Muscle of arm (tissue), 12 donors: ENCODE data around the gene PSMA5. TPM values are rescaled to one million over a fixed set of nuclear protein-coding genes. Genes with fewer than 3 reads are reported as not detected.
"Not testable (repeated sequence)": the region's sequence is repeated elsewhere in the genome, so short reads cannot be mapped to it uniquely, and the experiment has no call there.

ENCODE experiments used
- DNase-seq: peaks from one replicate; pipeline ENCODE4 v3.0.0-alpha.2; 2013
- polyA plus RNA-seq, 12 donors: library from polyadenylated mRNA; unstranded; fragments of 120-200 nt; gene quantifications; one replicate each; pipeline ENCODE4 v1.2.1, GENCODE V29; 2013; ENCODE audit not compliant: insufficient read length in 12 of 12

The PSMA5 gene
- polyA plus RNA-seq, 12 donors: 32.0 to 84.2 (median 70.4) TPM; not detected in 1

- no peak for DNase-seq
These were observed 14.8 kb upstream of the PSMA5 start for GRCh38 chr1:109441069-109441468.

DNA sequence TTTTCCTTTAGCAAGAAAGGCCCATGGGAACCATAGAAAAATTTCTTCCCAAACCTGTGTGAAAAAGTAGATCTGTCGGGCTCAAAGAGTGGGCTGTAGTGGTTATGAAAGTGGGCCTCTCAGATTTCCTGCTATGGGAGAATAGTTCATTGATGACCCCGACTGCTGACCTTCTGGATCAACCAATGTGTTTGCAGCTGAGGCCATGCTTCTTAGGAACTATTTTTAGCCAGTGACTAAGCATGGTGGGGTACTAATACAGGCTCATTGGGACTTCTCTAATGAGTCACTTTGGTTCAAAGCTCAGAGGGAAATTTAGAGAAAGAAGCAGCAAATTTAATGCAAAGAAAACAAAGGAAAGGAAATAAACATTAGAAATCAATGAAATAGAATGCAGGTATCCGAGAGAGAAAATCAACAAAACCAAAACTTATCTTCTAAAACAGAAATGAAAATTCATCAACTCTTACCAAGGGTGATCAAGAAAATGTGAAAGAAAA, 12.6 kb upstream of the PSMA5 start:
- DNase-seq: no peak

DNA sequence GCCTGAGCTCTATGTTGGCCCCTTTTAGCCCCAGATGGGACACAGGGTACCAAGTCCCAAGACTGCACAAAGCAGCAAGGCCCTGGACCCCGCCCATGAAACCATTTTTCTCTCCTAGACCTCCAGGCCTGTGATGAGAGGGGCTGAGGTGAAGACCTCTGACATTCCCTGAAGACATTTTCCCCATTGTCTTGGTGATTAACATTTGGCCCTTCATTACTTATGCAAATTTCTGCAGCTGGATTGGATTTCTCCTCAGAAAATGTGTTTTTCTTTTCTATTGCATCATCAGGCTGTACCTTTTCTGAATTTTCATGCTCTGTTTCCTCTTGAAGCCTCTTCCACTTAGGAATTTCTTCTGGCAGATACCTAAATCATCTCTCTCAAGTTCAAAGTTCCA, 8.2 kb upstream of the PSMA5 start:
- DNase-seq: no peak

- DNase-seq: no peak
These were observed 7.1 kb upstream of the PSMA5 start for GRCh38 chr1:109433322-109433721.

- no peak for DNase-seq
These were observed 6.1 kb upstream of the PSMA5 start for GRCh38 chr1:109432336-109432735.

- no peak for DNase-seq
These were observed 871 bp upstream of the PSMA5 start for GRCh38 chr1:109427171-109427467.

DNA sequence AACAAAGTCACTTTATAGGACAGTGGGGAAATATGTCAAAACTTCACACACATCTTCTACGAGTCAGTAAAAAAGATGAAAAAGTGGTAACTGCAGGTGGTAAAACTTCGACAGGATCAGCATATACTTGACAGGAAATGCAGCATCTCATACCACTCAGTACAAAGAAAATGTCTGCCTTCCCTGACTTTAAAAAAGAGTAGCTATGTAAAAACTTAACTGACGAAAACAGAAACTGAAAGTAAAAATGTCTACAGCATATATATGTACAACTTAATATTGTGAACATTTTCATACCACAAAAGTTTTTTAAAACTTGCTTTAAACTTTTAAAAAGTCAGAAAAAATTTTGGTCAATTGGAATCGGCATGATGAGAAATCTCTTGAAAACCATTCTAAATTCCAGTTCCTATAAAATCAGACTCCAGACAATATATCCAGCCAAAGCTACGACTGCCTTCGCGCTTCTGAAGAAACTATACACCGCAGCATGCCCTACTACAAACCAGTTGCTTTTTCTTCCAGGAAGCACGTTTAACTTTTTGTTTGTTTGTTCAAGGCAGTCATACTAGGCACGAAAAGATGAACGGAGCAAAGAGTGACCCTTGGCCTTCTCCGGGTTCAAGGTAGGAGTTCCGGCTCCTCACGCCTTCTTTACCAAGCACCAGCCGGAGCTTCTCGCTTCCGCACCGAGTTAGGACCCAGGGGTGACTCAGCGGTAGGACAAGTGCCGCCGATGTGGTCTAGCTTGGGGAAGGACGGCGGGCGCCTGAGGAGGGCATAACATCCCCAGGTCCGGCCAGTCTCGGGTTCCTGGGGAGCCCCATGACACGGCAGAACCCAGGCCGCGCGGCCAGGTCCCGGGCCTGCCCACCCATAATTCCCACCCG, 612 bp downstream of the PSMA5 start:
- no peak for DNase-seq

GRCh38 chr1:109423498-109423897, 2.8 kb downstream of the PSMA5 start:
- DNase-seq: no peak

DNA sequence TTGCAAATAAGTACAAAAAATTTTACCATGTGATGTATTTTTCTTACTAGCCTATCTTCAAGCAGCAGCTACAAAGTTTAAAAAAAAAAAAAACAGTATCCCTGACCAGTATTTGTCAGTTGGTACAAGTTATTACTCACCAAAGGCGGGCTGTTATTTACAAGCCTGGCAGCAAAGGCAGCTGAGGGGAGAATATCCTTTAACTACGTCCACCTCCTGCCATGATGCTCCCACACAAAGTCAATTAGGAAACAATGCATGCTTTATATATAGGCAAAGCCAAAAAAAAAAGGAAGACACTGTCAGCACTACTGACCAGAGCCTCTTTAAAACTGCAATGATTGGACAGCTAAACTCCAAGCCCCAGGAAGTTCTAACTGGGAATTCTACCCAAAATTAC, 13.7 kb downstream of the PSMA5 start:
- DNase-seq: no peak

- no peak for DNase-seq
These were observed 21.4 kb downstream of the PSMA5 start for GRCh38 chr1:109404838-109405237.

GRCh38 chr1:109402025-109402424, 24.2 kb downstream of the PSMA5 start:
- DNase-seq: no peak

GRCh38 chr1:109400035-109400655, 26.1 kb downstream of the PSMA5 start:
- no peak for DNase-seq

DNA sequence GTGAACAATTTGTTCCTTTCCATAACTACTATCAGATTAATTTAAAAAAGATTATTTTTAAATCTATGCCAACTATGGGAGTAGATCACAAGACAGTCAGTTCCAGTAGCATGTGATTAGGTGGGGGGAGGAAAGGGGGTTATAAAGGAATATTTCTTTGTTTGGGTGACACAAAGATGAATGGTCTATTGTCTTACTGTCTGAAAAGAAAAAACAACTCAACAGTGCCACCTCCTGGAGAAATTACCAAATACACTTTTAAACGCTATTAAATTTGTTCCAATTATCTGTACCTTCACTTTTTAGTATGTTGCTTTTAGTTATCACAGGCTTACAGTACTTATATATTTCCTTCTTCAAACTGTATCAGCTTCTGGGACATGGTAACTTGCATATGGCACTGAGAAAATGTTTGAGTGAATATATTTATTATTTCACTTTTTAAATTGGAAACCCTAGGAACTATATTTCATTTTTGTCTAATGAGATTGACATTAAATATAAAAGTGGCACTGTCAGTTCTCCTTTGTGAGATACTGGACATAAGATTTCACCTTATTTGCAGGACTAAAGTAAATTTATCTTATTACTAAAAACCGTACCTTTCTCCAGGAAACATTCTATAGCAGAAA, 26.8 kb downstream of the PSMA5 start:
- peak; percentile 74 for DNase-seq

GRCh38 chr1:109398343-109399225, 27.7 kb downstream of the PSMA5 start:
- no peak for DNase-seq

- DNase-seq: peak; percentile 82
These were observed 28.5 kb downstream of the PSMA5 start, which contains the start of gene SORT1 for GRCh38 chr1:109397581-109398342. TSS of gene SORT1 (minus strand) at chr1:109397918. CDS start at chr1:109397892, 26 bp downstream.

- DNase-seq: no peak
These were observed 29.2 kb downstream of the PSMA5 start for GRCh38 chr1:109396871-109397580.

GRCh38 chr1:109396513-109396839, 29.8 kb downstream of the PSMA5 start:
- DNase-seq: no peak

GRCh38 chr1:109395602-109396512, 30.4 kb downstream of the PSMA5 start:
- no peak for DNase-seq

DNA sequence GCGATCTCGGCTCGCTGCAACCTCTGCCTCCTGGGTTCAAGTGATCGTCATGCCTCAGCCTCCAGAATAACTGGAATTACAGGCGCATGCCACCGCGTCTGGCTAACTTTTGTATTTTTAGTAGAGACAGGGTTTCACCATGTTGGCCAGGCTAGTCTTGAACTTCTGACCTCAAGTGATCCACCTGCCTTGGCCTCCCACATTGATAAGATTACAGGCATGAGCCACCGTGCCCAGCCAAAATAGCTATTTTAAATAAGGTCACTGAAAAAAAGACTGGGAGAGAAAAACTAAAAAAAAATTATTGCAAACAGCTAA, 31.0 kb downstream of the PSMA5 start:
- DNase-seq: not testable (repeated sequence)
